GM12872 (cell line): Measurements from ENCODE around the gene STK39.

Experiments used
- CTCF ChIP-seq: IDR thresholded peaks from 3 replicates; pipeline ENCODE4 v1.5.1; 2011; ENCODE audit warnings: low read depth, mild to moderate bottlenecking, low read length, moderate library complexity; ENCODE audit not compliant: insufficient read depth

STK39 gene

GRCh38 chr2:168192839-168193616 lies 54.4 kb downstream of the STK39 start:
- TF ChIP-seq CTCF, result no peak

GRCh38 chr2:168191955-168192785 lies 55.2 kb downstream of the STK39 start:
- TF ChIP-seq CTCF, result no peak

- TF ChIP-seq CTCF, result no peak
Measured at GRCh38 chr2:168190590-168191336, 56.6 kb downstream of the STK39 start.

GRCh38 chr2:168189835-168190569 lies 57.4 kb downstream of the STK39 start:
- no peak for TF ChIP-seq CTCF

GRCh38 chr2:168188002-168188401 lies 59.4 kb downstream of the STK39 start:
- no peak for TF ChIP-seq CTCF

- TF ChIP-seq CTCF, result no peak
Measured at GRCh38 chr2:168186452-168186851, 60.9 kb downstream of the STK39 start.
